ENCODE results near the gene ZRANB1.
"Not testable (repeated sequence)": the region's sequence is repeated elsewhere in the genome, so short reads cannot be mapped to it uniquely, and the experiment has no call there.

Gene ZRANB1

DNA sequence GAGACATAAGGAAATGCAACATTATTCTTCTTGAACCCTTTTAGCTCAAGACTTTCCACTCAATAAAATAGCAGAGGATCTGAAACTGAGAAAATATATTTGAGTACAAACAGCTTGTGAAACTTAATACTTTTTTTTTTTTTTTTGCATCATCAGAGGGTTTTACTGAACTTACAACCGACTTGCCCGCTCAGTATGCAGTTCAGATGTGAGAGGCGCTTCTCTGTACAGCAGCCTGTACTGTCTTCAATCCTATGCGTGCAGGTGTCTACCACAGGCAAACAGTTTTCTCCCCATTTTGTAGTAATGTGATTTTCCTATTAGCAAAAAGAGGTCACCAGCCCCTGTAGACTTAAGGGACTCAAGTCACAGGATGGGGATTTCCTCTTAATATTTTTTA, 46.8 kb downstream of the ZRANB1 start:
- H3K36me3 Mint-ChIP-seq: peaks cover 22% of the 10 kb centered on the region
- H3K27me3 Mint-ChIP-seq; ATAC-seq (ENCODE audit: low read depth); H3K9me3 Mint-ChIP-seq; H3K4me1 Mint-ChIP-seq; DNase-seq (ENCODE audit: low spot score in 2 of 2); H3K4me3 Mint-ChIP-seq: not testable (repeated sequence)
- peak overlapping the region; percentile 8 for H3K27ac Mint-ChIP-seq

GRCh38 chr10:124989526-124989925, 47.6 kb downstream of the ZRANB1 start:
- Mint-ChIP-seq H3K4me3 (no peak overlapping the region), H3K4me1 (no peaks in the 10 kb centered on the region), H3K9me3 (no peaks in the 10 kb centered on the region), H3K27ac (peak overlapping the region; percentile 17), H3K27me3 (no peaks in the 10 kb centered on the region), H3K36me3 (peaks cover 18% of the 10 kb centered on the region)
- ATAC-seq (ENCODE audit: low read depth) (no peak), DNase-seq (ENCODE audit: low spot score in 2 of 2) (no peak)

DNA sequence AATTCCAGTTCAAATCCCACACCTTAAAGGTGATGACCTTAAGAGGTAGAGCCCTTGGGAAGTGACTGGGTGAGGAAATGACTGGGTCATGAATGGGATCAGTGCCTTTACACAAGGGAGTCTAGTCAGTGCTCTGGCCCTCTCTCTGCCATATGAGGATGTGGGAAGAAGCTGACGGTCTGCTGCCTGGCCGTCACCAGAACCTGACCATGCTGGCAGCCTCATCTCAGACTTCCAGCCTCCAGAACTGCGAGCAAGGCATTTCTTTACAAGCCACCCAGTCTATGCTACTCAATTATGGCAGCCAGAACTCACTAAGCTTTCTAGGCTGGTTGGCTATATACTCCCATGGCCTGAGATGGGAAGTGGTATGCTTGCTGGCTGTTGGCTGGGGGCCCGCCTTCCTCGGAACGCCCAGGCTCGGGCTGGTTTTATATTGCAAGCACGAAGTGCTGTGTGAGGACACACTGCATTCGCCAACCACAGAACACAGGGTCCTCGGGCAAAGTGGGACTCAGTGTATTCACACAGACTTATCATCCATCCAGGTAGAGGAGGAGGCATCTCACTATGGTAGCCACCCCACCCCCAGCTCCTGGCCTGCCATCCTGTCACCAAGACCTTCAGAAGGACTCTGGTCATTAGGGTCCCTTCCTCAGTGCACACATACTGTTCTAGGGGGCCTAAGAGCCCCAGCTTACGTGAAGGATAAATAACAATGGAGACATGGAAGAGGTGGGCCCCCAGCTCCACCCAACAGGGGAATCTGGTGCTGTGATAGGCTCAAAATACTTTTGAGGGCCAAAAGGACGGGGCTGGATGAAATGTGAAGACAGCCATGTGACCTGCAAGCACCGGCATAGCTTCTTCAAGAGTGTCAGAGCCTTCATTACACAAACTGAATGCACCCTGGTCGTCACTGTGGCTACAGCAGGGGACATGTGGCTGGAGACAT, 49.0 kb downstream of the ZRANB1 start:
- DNase-seq (ENCODE audit: low spot score in 2 of 2) (no peak), ATAC-seq (ENCODE audit: low read depth) (no peak)
- H3K27me3 Mint-ChIP-seq: no peaks in the 10 kb centered on the region
- H3K4me1 Mint-ChIP-seq: no peaks in the 10 kb centered on the region
- no peak overlapping the region for H3K4me3 Mint-ChIP-seq
- peaks cover 12% of the 10 kb centered on the region for H3K36me3 Mint-ChIP-seq
- H3K27ac Mint-ChIP-seq: no peak overlapping the region
- no peaks in the 10 kb centered on the region for H3K9me3 Mint-ChIP-seq

- Mint-ChIP-seq H3K4me3 (no peak overlapping the region), H3K27me3 (no peaks in the 10 kb centered on the region), H3K36me3 (peaks cover 8% of the 10 kb centered on the region), H3K9me3 (no peaks in the 10 kb centered on the region), H3K4me1 (no peaks in the 10 kb centered on the region), H3K27ac (no peak overlapping the region)
- ATAC-seq (ENCODE audit: low read depth) (no peak), DNase-seq (ENCODE audit: low spot score in 2 of 2) (no peak)
Measured at GRCh38 chr10:124991835-124992234, 49.9 kb downstream of the ZRANB1 start.

- DNase-seq (ENCODE audit: low spot score in 2 of 2): no peak
- Mint-ChIP-seq H3K9me3 (no peaks in the 10 kb centered on the region), H3K4me3 (no peak overlapping the region), H3K36me3 (peaks cover 5% of the 10 kb centered on the region), H3K27ac (no peak overlapping the region), H3K27me3 (peaks cover 3% of the 10 kb centered on the region), H3K4me1 (no peaks in the 10 kb centered on the region)
- ATAC-seq (ENCODE audit: low read depth): peak; percentile 46
Measured at GRCh38 chr10:124992462-124993344, 50.8 kb downstream of the ZRANB1 start.

DNA sequence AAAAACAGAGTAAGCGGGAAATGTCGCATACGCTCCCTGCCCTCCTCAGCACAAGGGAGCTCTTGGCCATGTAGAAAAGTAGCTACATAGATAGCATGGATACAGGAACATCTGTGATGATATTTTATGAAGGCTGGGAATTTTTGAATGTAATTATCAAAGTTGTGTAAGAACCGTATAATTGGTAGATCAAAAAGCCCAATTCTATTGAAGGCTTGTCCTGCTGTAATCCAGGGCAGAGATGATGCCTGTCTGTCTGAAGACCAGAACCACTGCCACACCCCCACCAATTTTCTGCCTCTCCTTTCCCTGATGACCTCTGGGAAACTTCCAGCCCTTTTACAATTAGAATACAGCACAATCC, 51.4 kb downstream of the ZRANB1 start:
- Mint-ChIP-seq H3K4me3 (no peak overlapping the region), H3K27ac (no peak overlapping the region), H3K36me3 (peaks cover 5% of the 10 kb centered on the region), H3K9me3 (no peaks in the 10 kb centered on the region), H3K4me1 (no peaks in the 10 kb centered on the region), H3K27me3 (peaks cover 3% of the 10 kb centered on the region)
- DNase-seq (ENCODE audit: low spot score in 2 of 2) (no peak), ATAC-seq (ENCODE audit: low read depth) (no peak)

DNA sequence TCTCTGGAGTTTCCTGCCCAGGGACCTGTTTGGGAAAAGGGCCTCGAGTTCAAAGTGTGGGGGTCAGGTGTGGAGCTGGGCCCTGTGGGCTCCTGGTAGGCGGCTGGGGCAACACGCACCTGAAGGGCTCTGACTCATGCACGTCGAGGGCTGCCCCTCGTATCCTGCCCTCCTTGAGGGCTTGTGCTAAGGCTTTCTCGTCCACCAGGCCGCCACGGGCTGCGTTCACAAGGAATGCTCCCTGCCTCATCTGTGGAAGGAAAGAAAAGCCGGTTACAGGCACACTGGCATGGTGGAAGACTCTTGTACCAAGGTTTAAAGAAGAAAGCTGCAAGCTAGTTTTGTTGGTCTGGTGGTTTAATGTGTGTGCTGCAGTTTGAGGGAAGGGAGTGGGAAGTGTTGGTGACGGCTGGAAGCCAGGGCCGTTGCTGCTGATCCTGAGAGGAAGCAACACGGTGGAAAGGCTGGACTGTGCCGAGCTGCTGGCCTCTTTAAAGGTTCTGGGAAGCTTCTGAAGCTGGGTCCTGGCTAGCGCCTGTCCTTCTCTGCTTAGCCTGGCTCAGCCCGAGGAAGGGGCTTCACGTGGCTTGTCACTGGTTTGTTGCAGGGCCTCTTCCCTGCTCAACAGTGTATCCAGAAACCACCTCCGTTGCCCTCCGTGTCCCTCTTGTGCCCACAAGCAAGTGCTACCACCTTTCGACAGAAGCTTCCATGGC, 52.0 kb downstream of the ZRANB1 start:
- Mint-ChIP-seq H3K4me3 (no peak overlapping the region), H3K36me3 (peaks cover 5% of the 10 kb centered on the region)

GRCh38 chr10:124994573-124995473, 52.9 kb downstream of the ZRANB1 start:
- H3K36me3 Mint-ChIP-seq: no peaks in the 10 kb centered on the region
- H3K9me3 Mint-ChIP-seq: no peaks in the 10 kb centered on the region
- no peaks in the 10 kb centered on the region for H3K4me1 Mint-ChIP-seq
- no peak for ATAC-seq (ENCODE audit: low read depth)
- DNase-seq (ENCODE audit: low spot score in 2 of 2): no peak
- peaks cover 3% of the 10 kb centered on the region for H3K27me3 Mint-ChIP-seq
- no peak overlapping the region for H3K4me3 Mint-ChIP-seq
- no peak overlapping the region for H3K27ac Mint-ChIP-seq

More for the DNA sequence above, 52.0 kb downstream of the ZRANB1 start:
- peaks cover 3% of the 10 kb centered on the region for H3K27me3 Mint-ChIP-seq
- no peak for DNase-seq (ENCODE audit: low spot score in 2 of 2)
- no peak overlapping the region for H3K27ac Mint-ChIP-seq
- no peak for ATAC-seq (ENCODE audit: low read depth)
- H3K9me3 Mint-ChIP-seq: no peaks in the 10 kb centered on the region
- no peaks in the 10 kb centered on the region for H3K4me1 Mint-ChIP-seq

DNA sequence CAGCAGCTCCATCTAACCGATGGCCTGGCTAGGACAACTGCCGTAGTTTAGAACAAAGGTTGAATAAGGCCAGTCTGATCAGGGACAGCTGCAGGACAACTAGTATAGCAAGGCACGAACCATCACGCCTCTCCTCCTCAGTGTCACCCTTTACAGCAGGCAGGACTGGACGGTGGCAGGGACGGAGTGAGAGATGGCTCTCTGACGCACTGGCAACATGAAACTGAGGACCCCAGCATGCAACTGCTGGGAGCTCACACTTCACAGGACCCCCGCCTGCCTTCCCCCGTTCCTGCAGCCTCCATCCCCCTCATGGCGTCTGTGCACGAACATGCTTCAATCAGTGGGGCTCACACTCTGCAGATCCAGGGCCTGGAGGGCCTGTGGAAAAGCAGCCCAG, 53.7 kb downstream of the ZRANB1 start:
- no peak for ATAC-seq (ENCODE audit: low read depth)
- Mint-ChIP-seq H3K9me3 (no peaks in the 10 kb centered on the region), H3K27me3 (peaks cover 3% of the 10 kb centered on the region), H3K36me3 (no peaks in the 10 kb centered on the region), H3K27ac (no peak overlapping the region), H3K4me1 (no peaks in the 10 kb centered on the region), H3K4me3 (no peak overlapping the region)
- DNase-seq (ENCODE audit: low spot score in 2 of 2): no peak

DNA sequence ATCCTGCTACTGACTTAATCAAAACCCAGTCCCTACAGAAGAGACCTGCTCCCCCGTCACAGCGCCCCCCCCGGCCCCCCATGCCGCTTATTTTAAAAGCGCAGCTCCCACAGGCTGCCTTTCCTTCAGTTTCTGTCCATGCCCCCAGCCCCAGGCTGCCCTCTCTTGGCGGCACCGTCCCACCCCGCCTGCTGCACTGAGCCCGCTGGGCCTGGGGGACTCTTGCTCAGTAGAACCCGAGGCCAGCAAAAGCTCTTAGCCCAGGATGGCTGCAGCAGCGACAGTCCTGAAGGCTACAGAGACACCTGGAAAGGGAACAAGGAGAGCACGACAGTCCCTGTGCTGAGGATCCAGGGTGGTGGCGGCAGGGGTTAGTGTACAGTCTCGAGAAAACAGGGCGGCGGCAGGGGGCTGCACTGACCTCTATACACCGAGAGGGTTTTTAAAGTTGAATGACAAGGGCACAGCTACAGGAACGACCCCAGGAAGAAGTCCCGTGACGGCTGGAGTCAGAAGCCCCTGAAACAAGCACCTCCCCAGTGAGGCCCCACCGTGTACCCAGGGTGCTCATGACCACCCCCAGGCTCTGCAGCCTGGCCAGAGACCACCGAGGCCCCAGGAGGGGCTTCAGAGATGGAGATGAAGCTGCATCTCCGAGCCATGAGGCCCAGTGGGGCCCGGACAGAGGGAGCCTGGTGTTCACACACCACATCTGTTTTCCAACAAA, 54.4 kb downstream of the ZRANB1 start:
- Mint-ChIP-seq H3K36me3 (no peaks in the 10 kb centered on the region), H3K9me3 (no peaks in the 10 kb centered on the region), H3K4me1 (no peaks in the 10 kb centered on the region), H3K27ac (no peak overlapping the region), H3K4me3 (no peak overlapping the region), H3K27me3 (peaks cover 3% of the 10 kb centered on the region)
- ATAC-seq (ENCODE audit: low read depth) (no peak), DNase-seq (ENCODE audit: low spot score in 2 of 2) (no peak)

- Mint-ChIP-seq H3K36me3 (no peaks in the 10 kb centered on the region), H3K4me3 (no peak overlapping the region), H3K27me3 (peaks cover 3% of the 10 kb centered on the region), H3K27ac (no peak overlapping the region), H3K9me3 (no peaks in the 10 kb centered on the region), H3K4me1 (no peaks in the 10 kb centered on the region)
- ATAC-seq (ENCODE audit: low read depth) (no peak), DNase-seq (ENCODE audit: low spot score in 2 of 2) (no peak)
Measured at GRCh38 chr10:124996854-124997215, 54.9 kb downstream of the ZRANB1 start.

- DNase-seq (ENCODE audit: low spot score in 2 of 2) (no peak), ATAC-seq (ENCODE audit: low read depth) (no peak)
- no peaks in the 10 kb centered on the region for H3K9me3 Mint-ChIP-seq
- no peak overlapping the region for H3K4me3 Mint-ChIP-seq
- peaks cover 3% of the 10 kb centered on the region for H3K27me3 Mint-ChIP-seq
- H3K4me1 Mint-ChIP-seq: no peaks in the 10 kb centered on the region
- H3K27ac Mint-ChIP-seq: no peak overlapping the region
- H3K36me3 Mint-ChIP-seq: no peaks in the 10 kb centered on the region
Measured at GRCh38 chr10:124997306-124997705, 55.4 kb downstream of the ZRANB1 start.
